HepG2 (cell line): ENCODE measurements around the gene TK1. TPM values are rescaled to one million over a fixed set of nuclear protein-coding genes. Genes with fewer than 3 reads are reported as not detected.

Experiments used
- ATAC-seq: fragments of 200-7000 bp; cut with Tn5 transposase; 3 replicates; pipeline ENCODE4 v1.9.1; 2020; ENCODE audit warnings: mild to moderate bottlenecking, moderate library complexity
- BruUV-seq: library from RNA; stranded (reverse); fragments of 400-500 nt; replicated peaks from 2 replicates; lab custom pipeline; 2021; lab: Mats Ljungman, UMichigan
- CTCF ChIA-PET: fragments of 300-600 bp; formaldehyde crosslinking; extraction: SDS; loops from one replicate; lab custom pipeline; 2021; ENCODE audit warnings: low total read pairs, inconsistent platforms, low intra/inter-chr PET ratio; lab: Yijun Ruan, JAX
- POLR2A ChIA-PET: fragments of 350-600 bp; sonication (Branson Sonifier 250); formaldehyde crosslinking; loops from one replicate; lab custom pipeline; 2020; ENCODE audit warnings: antibody characterized with exemption, inconsistent platforms; lab: Yijun Ruan, JAX
- DNase-seq: peaks from one replicate; pipeline ENCODE4 v3.0.0-alpha.2; 2015; ENCODE audit warnings: low spot score
- FAIRE-seq: peaks from 3 replicates; lab custom pipeline; 2011; peaks lifted over from hg19 to GRCh38; lab: Jason Lieb, UNC
- H2AFZ ChIP-seq: one replicate; pipeline ENCODE4 v1.6.1; 2011; ENCODE audit warnings: low read length, inconsistent platforms
- H3K27ac ChIP-seq: fragments of 300-600 bp; 3 replicates; pipeline ENCODE4 v1.8.0; 2011; ENCODE audit warnings: mixed run types, mild to moderate bottlenecking, mixed read lengths, low read length, inconsistent platforms; ENCODE audit not compliant: insufficient read depth; ENCODE audit errors: extremely low read length
- H3K27me3 ChIP-seq, 2 experiments: fragments of 200-600 bp in 1 of 2; 2 replicates in 1 of 2; 3 replicates in 1 of 2; pipeline versions ENCODE4 v1.6.0 to v1.8.0; 2011; ENCODE audit warnings: low read length in 2 of 2, mild to moderate bottlenecking in 2 of 2, moderate library complexity in 2 of 2, inconsistent platforms in 1 of 2; ENCODE audit not compliant: insufficient read depth in 2 of 2, control insufficient read depth in 1 of 2
- H3K36me3 ChIP-seq, 2 experiments: fragments of 200-600 bp in 1 of 2; replicated peaks in 1 of 2; 2 replicates in 1 of 2; 3 replicates in 1 of 2; pipeline versions ENCODE4 v1.5.1 to v1.8.0; 2011; ENCODE audit warnings: low read length in 2 of 2, inconsistent platforms in 1 of 2; ENCODE audit not compliant: insufficient read depth in 2 of 2, control insufficient read depth in 1 of 2
- H3K4me1 ChIP-seq: 2 replicates; pipeline ENCODE4 v1.5.1; 2012; ENCODE audit warnings: low read length, inconsistent platforms; ENCODE audit not compliant: insufficient read depth
- H3K4me2 ChIP-seq: 2 replicates; pipeline ENCODE4 v1.6.0; 2011; ENCODE audit warnings: low read depth, low read length, inconsistent platforms
- H3K4me3 ChIP-seq, 3 experiments: fragments of 200-600 bp in 1 of 3; sonication (generic), shearing (Covaris generic) in 1 of 3; replicated peaks in 1 of 3; 2 replicates each; pipeline ENCODE4 v1.5.1; 2011 to 2016; ENCODE audit warnings: low read length in 3 of 3, inconsistent platforms in 2 of 3, low read depth in 2 of 3, mild to moderate bottlenecking in 2 of 3, control low read depth in 1 of 3, mixed read lengths in 1 of 3; ENCODE audit not compliant: insufficient read depth in 1 of 3
- H3K79me2 ChIP-seq: one replicate; pipeline ENCODE4 v1.6.1; 2011; ENCODE audit warnings: low read length, inconsistent platforms; ENCODE audit not compliant: insufficient read depth
- H3K9ac ChIP-seq: 2 replicates; pipeline ENCODE4 v1.6.0; 2011; ENCODE audit warnings: mild to moderate bottlenecking, low read depth, low read length, inconsistent platforms; ENCODE audit not compliant: insufficient read depth
- H3K9me3 ChIP-seq: 2 replicates; pipeline ENCODE4 v1.5.1; 2012; ENCODE audit warnings: mild to moderate bottlenecking, low read length
- H4K20me1 ChIP-seq: 2 replicates; pipeline ENCODE4 v1.6.0; 2011; ENCODE audit warnings: inconsistent platforms, mild to moderate bottlenecking, low read length, moderate library complexity; ENCODE audit not compliant: insufficient read depth
- BCL6 ChIP-seq: IDR thresholded peaks from 2 replicates; pipeline ENCODE4 v1.6.1; 2016; ENCODE audit warnings: missing genetic modification reagents, missing compliant biosample characterization
- E2F5 ChIP-seq: sonication (generic); formaldehyde crosslinking; conservative IDR thresholded peaks from 2 replicates; pipeline ENCODE4 v1.4.0; 2020; ENCODE audit warnings: missing genetic modification reagents
- EED ChIP-seq: sonication (generic); formaldehyde crosslinking; IDR thresholded peaks from 2 replicates; pipeline ENCODE4 v1.5.0; 2020; ENCODE audit warnings: mild to moderate bottlenecking, missing genetic modification reagents
- EZH2 ChIP-seq: conservative IDR thresholded peaks from 2 replicates; pipeline ENCODE4 v1.6.1; 2012; ENCODE audit warnings: mild to moderate bottlenecking, low read depth, low read length, moderate library complexity
- MLX ChIP-seq: IDR thresholded peaks from 2 replicates; pipeline ENCODE4 v1.6.1; 2016
- SAFB2 ChIP-seq: sonication (generic); formaldehyde crosslinking; IDR thresholded peaks from 2 replicates; pipeline ENCODE4 v1.5.1; 2020; ENCODE audit warnings: missing genetic modification reagents, low read depth, mild to moderate bottlenecking, borderline replicate concordance
- SP5 ChIP-seq: IDR thresholded peaks from 2 replicates; pipeline ENCODE4 v1.6.1; 2016; ENCODE audit warnings: low read depth, borderline replicate concordance
- TRIM24 ChIP-seq: sonication (generic); formaldehyde crosslinking; IDR thresholded peaks from 2 replicates; pipeline ENCODE4 v1.8.0; 2022; ENCODE audit warnings: mild to moderate bottlenecking, missing genetic modification reagents
- TSC22D2 ChIP-seq: sonication (generic); formaldehyde crosslinking; IDR thresholded peaks from 2 replicates; pipeline ENCODE4 v1.5.1; 2020; ENCODE audit warnings: missing genetic modification reagents, mild to moderate bottlenecking, borderline replicate concordance
- ZNF292 ChIP-seq: sonication (generic); formaldehyde crosslinking; IDR thresholded peaks from 2 replicates; pipeline ENCODE4 v1.8.1; 2022; ENCODE audit warnings: mild to moderate bottlenecking, low read depth, missing genetic modification reagents, borderline replicate concordance
- ZNF629 ChIP-seq: sonication (generic); formaldehyde crosslinking; conservative IDR thresholded peaks from 2 replicates; pipeline ENCODE4 v1.5.0; 2020; ENCODE audit warnings: missing genetic modification reagents
- ZNF781 ChIP-seq: sonication (generic); formaldehyde crosslinking; IDR thresholded peaks from 2 replicates; pipeline ENCODE4 v1.5.1; 2020; ENCODE audit warnings: borderline replicate concordance, mild to moderate bottlenecking, missing genetic modification reagents; ENCODE audit errors: not compliant biosample characterization
- ZSCAN30 ChIP-seq: sonication (generic); formaldehyde crosslinking; IDR thresholded peaks from 2 replicates; pipeline ENCODE4 v1.5.0; 2020; ENCODE audit warnings: mild to moderate bottlenecking, missing genetic modification reagents
- WGBS: methylation state at CpG from one replicate; pipeline ENCODE4 v1.1.6; 2017; ENCODE audit warnings: low lambda C conversion rate; 5-methylcytosine and 5-hydroxymethylcytosine counted together
- in situ Hi-C: cut with HindIII; loops from 2 replicates; pipeline ENCODE4 v1.10.0; 2017; ENCODE audit warnings: low pct_unique_long_range_greater_than_20kb; ENCODE audit not compliant: extremely low pct_ligation_motif_present
- intact Hi-C: fragments of 100-400 bp; cut with micrococcal nuclease; formaldehyde crosslinking; loops from one replicate; pipeline ENCODE4 v1.10.0; 2022; ENCODE audit not compliant: unreplicated experiment
- polyA plus RNA-seq, 8 experiments: library from polyadenylated mRNA; depleted of rRNA in 3 of 8; stranded (reverse) in 7 of 8; unstranded in 1 of 8; fragments of >200 nt; fragmentation: Illumina TruSeq in 4 of 8; extraction: Trizol in 4 of 8; gene quantifications; 2 replicates each; pipeline versions ENCODE4 v1.2.1 to v1.2.3, GENCODE V29; 2011 to 2016; ENCODE audit warnings: low read depth in 4 of 8, missing spikeins in 1 of 8, mixed read lengths in 1 of 8; ENCODE audit not compliant: insufficient read depth in 1 of 8
- total RNA-seq, 5 experiments: library from RNA; depleted of rRNA; stranded (reverse); fragments of >200 nt; fragmentation: Illumina TruSeq; extraction: Trizol; gene quantifications; 2 replicates each; pipeline ENCODE4 v1.2.3, GENCODE V29; 2016; ENCODE audit warnings: low read depth in 1 of 5

TK1 gene
- total and polyA plus RNA-seq, 2 of the 13 experiments (the other 11 are each of a cell fraction or from before 2014, with no cell fraction given): 45.0 to 96.0 TPM

GRCh38 chr17:78227455-78227916, 40.6 kb upstream of the TK1 start:
- no peak for ATAC-seq
- peaks cover 20% of the 10 kb centered on the region; the same call in 1 of the 2 replicates for H3K4me1 ChIP-seq
- peaks cover 10 to 38% of the 10 kb centered on the region in 2 experiments for H3K27me3 ChIP-seq
- H3K9ac ChIP-seq: no peak overlapping the region
- intact Hi-C loops (no loop called here), in situ Hi-C loops (no loop called here)
- 60% methylated on average over 10 of the region's 10 CpGs for WGBS
- TF ChIP-seq SAFB2 (CRISPR knock-in tag) (no peak), BCL6 (CRISPR knock-in tag) (no peak), EED (CRISPR knock-in tag) (no peak), ZSCAN30 (CRISPR knock-in tag) (no peak), TRIM24 (CRISPR knock-in tag) (no peak), E2F5 (CRISPR knock-in tag) (no peak)
- ChIA-PET CTCF (no interaction called here), POLR2A (no interaction called here)
- no peak overlapping the region for H3K4me2 ChIP-seq
- BruUV-seq: no TSS peak
- H3K4me3 ChIP-seq: no peak overlapping the region
- no peak overlapping the region for H2AFZ ChIP-seq
- no peaks in the 10 kb centered on the region for H4K20me1 ChIP-seq
- no peaks in the 10 kb centered on the region for H3K79me2 ChIP-seq
- no peak for DNase-seq
- no peak for FAIRE-seq
- H3K9me3 ChIP-seq: no peaks in the 10 kb centered on the region
- no peak overlapping the region for H3K27ac ChIP-seq
- H3K36me3 ChIP-seq: peaks cover 16 to 27% of the 10 kb centered on the region in 2 experiments

GRCh38 chr17:78226759-78227454, 40.1 kb upstream of the TK1 start:
- DNase-seq (no peak), FAIRE-seq (no peak)
- H2AFZ ChIP-seq: no peak overlapping the region
- TF ChIP-seq ZNF629 (no peak), SP5 (CRISPR knock-in tag) (no peak), TSC22D2 (no peak), MLX (CRISPR knock-in tag) (no peak), EZH2 (no peak), ZNF292 (no peak), ZNF781 (CRISPR knock-in tag) (no peak)

More at GRCh38 chr17:78226759-78227454, 40.1 kb upstream of the TK1 start:
- in situ Hi-C loops (no loop called here), intact Hi-C loops (no loop called here)
- WGBS: 72% methylated on average over 16 of the region's 20 CpGs
- H3K4me1 ChIP-seq: peaks cover 15% of the 10 kb centered on the region; the same call in 1 of the 2 replicates
- no peaks in the 10 kb centered on the region for H3K9me3 ChIP-seq
- no peak overlapping the region for H3K9ac ChIP-seq
- no TSS peak for BruUV-seq
- H3K27ac ChIP-seq: no peak overlapping the region
- H3K4me2 ChIP-seq: no peak overlapping the region
- H3K27me3 ChIP-seq: peaks cover 9 to 32% of the 10 kb centered on the region in 2 experiments
- no peak overlapping the region for H3K4me3 ChIP-seq
- ATAC-seq: peak; percentile 14
- H4K20me1 ChIP-seq: no peaks in the 10 kb centered on the region
- H3K79me2 ChIP-seq: no peaks in the 10 kb centered on the region
- peaks cover 16 to 29% of the 10 kb centered on the region in 2 experiments for H3K36me3 ChIP-seq
- POLR2A ChIA-PET: no interaction called here
- CTCF ChIA-PET: no interaction called here
